ENCODE measurements around the gene MAP2K1. TPM values are rescaled to one million over a fixed set of nuclear protein-coding genes. Genes with fewer than 3 reads are reported as not detected.
"Not testable (repeated sequence)": the region's sequence is repeated elsewhere in the genome, so short reads cannot be mapped to it uniquely, and the experiment has no call there.

The MAP2K1 gene
- total and polyA plus RNA-seq, 2 of the 4 experiments (the other 2 are of a cell fraction) = 34.7 to 37.8 TPM

- peaks cover 9 to 11% of the 10 kb centered on the region in 2 experiments; a peak in 3 of 4 replicates for H3K79me1 ChIP-seq (ENCODE audit: low read depth in 1 of 2, low read length in 2 of 2)
- in situ Hi-C loops (cut with MboI; ENCODE audit: low sequenced_read_pairs); H4K5ac ChIP-seq (ENCODE audit: low read depth, low read length); H2BK120ac ChIP-seq (ENCODE audit: low read depth, low read length); H3K4me3 ChIP-seq (ENCODE audit: insufficient read depth, low read depth, low read length); H2AK9ac ChIP-seq (replicated peaks; ENCODE audit: low read depth, low read length, poor library complexity); H2BK20ac ChIP-seq (ENCODE audit: low read depth, low read length); H2AK5ac ChIP-seq (ENCODE audit: low read depth, low read length); H4K20me1 ChIP-seq (ENCODE audit: insufficient read depth, low read length); H3K14ac ChIP-seq (replicated peaks; ENCODE audit: low read depth, low read length); H3K27ac ChIP-seq (ENCODE audit: insufficient read depth, low read length); H3K23ac ChIP-seq (ENCODE audit: low read depth, low read length); H3K27me3 ChIP-seq (ENCODE audit: control insufficient read depth, insufficient read depth, low read length); dilution Hi-C loops (cut with HindIII; ENCODE audit: low sequenced_read_pairs, unreplicated experiment); POLR2A ChIA-PET (ENCODE audit: unreplicated experiment); H3K4ac ChIP-seq (ENCODE audit: low read depth, low read length); H3K4me2 ChIP-seq (ENCODE audit: low read depth, low read length); H3K9me1 ChIP-seq (ENCODE audit: insufficient read depth, low read length); H3K9me3 ChIP-seq (ENCODE audit: control insufficient read depth, insufficient read depth, low read length); BruUV-seq (replicated peaks); H3K56ac ChIP-seq (ENCODE audit: extremely low read depth, insufficient read depth, low read length); H2BK15ac ChIP-seq (ENCODE audit: low read depth, low read length); H4K8ac ChIP-seq (ENCODE audit: low read depth in 2 of 2, low read length in 2 of 2); H2BK5ac ChIP-seq (ENCODE audit: low read depth, low read length, poor library complexity, severe bottlenecking); H3K4me1 ChIP-seq (ENCODE audit: control insufficient read depth, insufficient read depth, low read length); H3K9ac ChIP-seq (ENCODE audit: low read depth, low read length); H2AFZ ChIP-seq (replicated peaks; ENCODE audit: low read length, poor library complexity); H3K18ac ChIP-seq (ENCODE audit: low read depth, low read length); H3K36me3 ChIP-seq (ENCODE audit: control insufficient read depth, insufficient read depth, low read length); ATAC-seq (ENCODE audit: low read depth); intact Hi-C loops (cut with micrococcal nuclease); H4K91ac ChIP-seq (ENCODE audit: insufficient read depth, low read depth, low read length); DNase-seq: not testable (repeated sequence)
- WGBS, 2 experiments (ENCODE audit: extremely low coverage in 2 of 2, insufficient read length in 1 of 2) = no CpG with 5 or more reads among the region's 2 CpGs
- CTCF ChIA-PET = interaction anchor here (1.2 kb wide), 1 partner anchor 116 kb away, joined by 3 read pairs; the partner anchor contains the start of gene SNAPC5
Measured at GRCh38 chr15:66381376-66381775, 5.3 kb upstream of the MAP2K1 start.

All from IMR-90 (cell line).